Cardiac fibroblast (primary cell): ENCODE data around the gene CACNA2D3.

ENCODE experiments used
- DNase-seq, 2 donors: peaks; one replicate each; pipeline versions ENCODE4 v3.0.0 to v3.0.0-alpha.2; 2010; ENCODE audit warnings: low read depth in 2 of 2
- H3K4me3 ChIP-seq, 2 donors: replicated peaks in 1 of 2; 1 replicate in 1 of 2; 2 replicates in 1 of 2; pipeline ENCODE4 v1.5.1; 2011; ENCODE audit warnings: low read depth in 2 of 2, low read length in 2 of 2, mild to moderate bottlenecking in 2 of 2, moderate library complexity in 1 of 2
- TF ChIP-seq, protein P1 (sequence below): IDR thresholded peaks from one replicate; pipeline ENCODE4 v1.5.1; 2011; ENCODE audit warnings: low read depth, mild to moderate bottlenecking, low read length, inconsistent platforms

CACNA2D3 gene

DNA sequence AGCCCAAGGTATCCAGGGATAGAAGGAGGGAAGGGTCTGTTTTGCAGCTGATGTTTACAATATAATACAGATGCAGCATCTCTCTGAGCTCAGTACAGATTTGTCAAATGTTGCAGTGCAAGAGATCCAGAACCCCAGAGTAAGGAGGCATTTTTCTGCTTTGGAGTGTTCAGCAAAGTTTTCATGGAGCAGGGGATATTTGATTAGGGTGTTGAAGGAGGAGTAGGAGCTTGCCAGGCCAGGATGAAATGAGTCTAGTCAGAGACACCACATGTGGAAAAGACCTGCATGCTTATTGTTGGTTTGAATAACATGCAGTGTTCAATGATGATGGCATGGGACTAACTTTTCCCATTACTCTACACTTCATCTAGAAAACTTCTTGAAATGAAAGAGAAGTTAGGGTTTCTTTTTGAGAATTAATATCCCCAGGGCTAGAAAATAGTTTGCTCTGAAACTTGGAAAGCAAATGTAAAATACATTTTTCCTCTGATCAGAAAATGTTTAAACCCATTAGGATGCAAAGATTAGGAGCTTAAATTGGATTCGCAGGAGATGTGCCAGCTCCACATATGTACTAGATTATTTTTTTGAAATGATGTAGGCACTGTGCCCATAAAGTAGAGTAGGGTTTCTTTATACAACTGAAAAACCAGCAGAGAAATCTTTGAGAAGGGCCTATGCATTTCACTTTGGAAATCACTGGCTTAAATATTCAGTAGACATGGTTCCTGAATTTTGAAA, 243.8 kb downstream of the CACNA2D3 start:
- no peak for DNase-seq

DNA sequence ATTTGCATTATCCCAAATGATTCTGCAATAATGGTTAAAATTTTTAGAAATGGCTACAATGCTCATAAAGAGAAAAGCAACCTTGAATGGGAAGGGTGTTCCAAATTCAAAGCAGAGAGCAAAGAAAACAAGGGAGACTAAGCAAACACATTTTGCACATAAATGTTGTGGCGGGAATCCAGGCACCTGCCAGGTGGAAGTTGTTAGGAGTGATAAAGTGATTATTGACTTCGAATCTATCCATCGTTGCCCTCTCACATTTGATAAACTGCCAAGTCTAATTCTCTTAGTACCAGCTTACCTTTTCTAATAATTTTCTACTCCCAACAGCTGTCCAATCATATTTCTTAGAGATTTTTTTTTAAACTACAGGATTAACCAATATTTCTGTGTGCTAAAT, 244.5 kb downstream of the CACNA2D3 start:
- H3K4me3 ChIP-seq = no peak overlapping the region
- TF ChIP-seq, protein P1, sequence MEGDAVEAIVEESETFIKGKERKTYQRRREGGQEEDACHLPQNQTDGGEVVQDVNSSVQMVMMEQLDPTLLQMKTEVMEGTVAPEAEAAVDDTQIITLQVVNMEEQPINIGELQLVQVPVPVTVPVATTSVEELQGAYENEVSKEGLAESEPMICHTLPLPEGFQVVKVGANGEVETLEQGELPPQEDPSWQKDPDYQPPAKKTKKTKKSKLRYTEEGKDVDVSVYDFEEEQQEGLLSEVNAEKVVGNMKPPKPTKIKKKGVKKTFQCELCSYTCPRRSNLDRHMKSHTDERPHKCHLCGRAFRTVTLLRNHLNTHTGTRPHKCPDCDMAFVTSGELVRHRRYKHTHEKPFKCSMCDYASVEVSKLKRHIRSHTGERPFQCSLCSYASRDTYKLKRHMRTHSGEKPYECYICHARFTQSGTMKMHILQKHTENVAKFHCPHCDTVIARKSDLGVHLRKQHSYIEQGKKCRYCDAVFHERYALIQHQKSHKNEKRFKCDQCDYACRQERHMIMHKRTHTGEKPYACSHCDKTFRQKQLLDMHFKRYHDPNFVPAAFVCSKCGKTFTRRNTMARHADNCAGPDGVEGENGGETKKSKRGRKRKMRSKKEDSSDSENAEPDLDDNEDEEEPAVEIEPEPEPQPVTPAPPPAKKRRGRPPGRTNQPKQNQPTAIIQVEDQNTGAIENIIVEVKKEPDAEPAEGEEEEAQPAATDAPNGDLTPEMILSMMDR = no peak
- DNase-seq = no peak

More for the DNA sequence above, 243.8 kb downstream of the CACNA2D3 start:
- H3K4me3 ChIP-seq = no peak overlapping the region
- TF ChIP-seq, protein P1 = no peak

DNA sequence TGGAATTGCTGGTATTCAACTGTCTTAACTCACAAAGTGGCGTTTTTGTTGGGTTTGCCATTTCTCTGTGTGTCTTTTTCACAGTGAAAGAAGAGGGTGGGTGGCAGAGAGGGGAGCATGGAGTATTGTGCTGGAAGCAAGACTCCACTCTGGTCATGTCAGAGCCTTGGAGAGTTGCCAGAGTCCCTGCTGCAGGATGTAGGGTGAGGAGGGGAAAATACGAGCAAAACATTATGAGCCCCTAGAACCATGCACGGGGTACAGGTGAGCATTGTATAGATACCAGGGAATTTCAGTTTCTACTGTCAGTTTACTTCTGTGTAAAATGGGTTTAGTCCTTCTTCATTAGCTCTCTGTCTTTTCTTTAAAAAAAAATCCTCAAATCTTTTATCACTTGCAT, 249.9 kb downstream of the CACNA2D3 start:
- DNase-seq = no peak
- H3K4me3 ChIP-seq = no peak overlapping the region
- TF ChIP-seq, protein P1 = no peak

DNA sequence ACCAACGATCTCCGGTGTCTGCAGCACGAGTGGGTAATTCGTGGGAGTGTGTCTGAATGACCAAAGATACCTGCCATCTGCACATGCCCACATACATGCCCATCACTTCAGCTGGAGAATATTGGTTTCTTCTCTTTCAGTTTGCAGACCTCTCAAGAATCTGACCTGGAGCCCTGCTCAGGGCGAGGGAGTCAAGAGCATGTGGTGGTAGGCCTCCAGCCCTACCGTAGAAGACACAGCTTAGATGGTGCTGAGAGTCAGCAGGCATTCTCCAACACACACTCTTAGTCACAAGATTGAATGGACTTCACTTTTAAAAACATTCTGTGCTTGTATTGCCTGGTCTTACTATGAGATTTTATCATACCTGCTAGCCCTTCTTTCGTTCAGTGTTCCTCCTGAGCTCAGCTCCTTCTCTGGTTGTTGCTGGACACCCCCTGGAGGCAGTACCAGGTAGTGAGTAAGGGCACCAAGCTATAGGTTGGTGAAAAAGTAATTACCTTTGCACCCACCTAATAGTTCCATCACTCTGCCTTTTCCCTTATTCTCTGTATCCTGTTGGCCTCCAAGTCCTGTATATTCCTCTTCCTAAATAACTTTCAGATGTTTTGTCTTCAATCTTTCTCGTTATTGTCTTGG, 252.0 kb downstream of the CACNA2D3 start:
- TF ChIP-seq, protein P1 = peak; percentile 20
- peak; percentile 6 to 23 for DNase-seq
- H3K4me3 ChIP-seq = no peak overlapping the region

DNA sequence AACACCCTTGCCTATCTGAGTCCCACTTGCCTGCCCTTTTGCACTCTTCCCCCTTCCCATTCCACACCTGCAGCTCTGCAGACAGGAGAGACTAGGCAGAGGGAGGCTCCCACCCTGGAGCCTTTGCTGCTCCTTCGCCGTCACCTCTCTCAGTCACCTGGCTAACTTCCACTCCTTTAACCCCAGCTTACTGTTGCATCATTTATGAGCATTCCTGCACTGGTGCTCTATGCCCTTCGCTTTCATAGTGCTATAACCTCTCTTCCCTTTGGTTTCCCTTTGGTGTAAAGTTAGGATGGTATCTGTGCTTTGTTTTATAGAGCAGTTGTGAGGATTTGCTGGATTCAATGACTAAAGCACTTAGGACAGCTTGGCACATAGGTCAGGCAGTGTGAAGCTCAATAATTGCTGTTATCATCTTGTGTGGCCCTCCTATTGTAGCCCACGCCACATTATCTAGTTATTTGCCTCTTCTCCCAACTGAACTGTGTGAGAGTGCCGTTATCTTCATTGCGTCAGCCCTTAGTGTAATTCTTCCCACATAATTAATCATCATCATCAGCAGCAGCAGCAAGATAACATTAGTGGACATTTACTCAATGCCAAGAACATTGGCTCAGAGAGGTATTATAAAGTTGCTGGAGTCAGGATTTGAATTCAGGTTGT, 253.9 kb downstream of the CACNA2D3 start:
- TF ChIP-seq, protein P1 = no peak
- no peak overlapping the region for H3K4me3 ChIP-seq
- DNase-seq = peak in 1 of 2 donors; percentile 58

DNA sequence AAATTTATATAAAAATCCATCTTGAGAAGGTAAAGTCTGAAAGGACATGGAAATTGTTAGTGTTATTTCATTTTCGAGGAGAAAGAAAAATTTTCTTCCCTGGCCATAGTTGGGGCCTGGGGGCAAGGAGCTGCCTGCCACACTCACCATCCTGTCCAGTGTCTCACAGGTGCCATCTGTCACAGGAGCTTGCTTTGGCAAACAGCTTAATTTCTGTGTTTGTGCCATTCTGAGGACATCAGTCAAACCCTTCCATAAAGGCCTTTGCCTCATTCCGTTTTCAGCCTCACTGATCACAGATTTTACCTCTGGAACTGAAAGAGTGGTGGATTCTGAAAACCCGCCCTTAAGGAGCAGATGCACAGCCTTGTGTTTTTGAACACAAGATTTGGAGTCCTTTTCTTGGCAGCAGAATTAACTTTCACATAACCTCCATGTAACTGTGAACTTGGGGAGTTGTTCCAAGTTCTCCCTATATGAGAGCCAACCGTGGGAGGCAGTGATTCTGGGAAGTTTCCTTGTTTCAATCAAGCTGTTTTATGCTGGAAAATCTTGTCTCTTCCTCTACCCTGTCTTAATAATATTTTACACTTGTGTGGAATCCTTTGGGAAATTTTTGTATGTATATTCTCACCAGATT, 254.7 kb downstream of the CACNA2D3 start:
- TF ChIP-seq, protein P1 = no peak
- peak in 1 of 2 donors; percentile 67 for DNase-seq
- no peak overlapping the region for H3K4me3 ChIP-seq
